K562 (cell line): ENCODE results near the gene HSFX3. TPM values are rescaled to one million over a fixed set of nuclear protein-coding genes. Genes with fewer than 3 reads are reported as not detected.
A peak's percentile ranks its signal among the peaks of the same experiment; 100 is the strongest.
"Not testable (repeated sequence)": the region's sequence is repeated elsewhere in the genome, so short reads cannot be mapped to it uniquely, and the experiment has no call there.

Experiments
- ATAC-seq: fragments of 200-7000 bp; cut with Tn5 transposase; 3 replicates; pipeline ENCODE4 v1.9.1; 2020; ENCODE audit warnings: moderate library complexity
- BruUV-seq: library from RNA; stranded (reverse); fragments of 400-500 nt; replicated peaks from 2 replicates; lab custom pipeline; 2021; lab: Mats Ljungman, UMichigan
- CTCF ChIA-PET: fragments of 300-600 bp; formaldehyde crosslinking; extraction: SDS; loops from one replicate; lab custom pipeline; 2021; ENCODE audit warnings: low intra/inter-chr PET ratio; lab: Yijun Ruan, JAX
- POLR2A ChIA-PET: fragments of 300-600, 350-650 bp; sonication (Branson Sonifier 250); formaldehyde crosslinking; extraction: SDS; loops from one replicate; lab custom pipeline; 2021; ENCODE audit warnings: antibody characterized with exemption, inconsistent platforms; lab: Yijun Ruan, JAX
- DNase-seq, 4 experiments: peaks; one replicate each; pipeline versions ENCODE4 v3.0.0 to v3.0.0-alpha.2; 2011 to 2018; ENCODE audit warnings: low spot score in 3 of 4, mixed read lengths in 3 of 4; ENCODE audit errors: extremely low read depth in 1 of 4
- FAIRE-seq: peaks from 2 replicates; lab custom pipeline; 2011; peaks lifted over from hg19 to GRCh38; lab: Jason Lieb, UNC
- H2AFZ ChIP-seq: 2 replicates; pipeline ENCODE4 v1.6.0; 2011; ENCODE audit warnings: low read depth, low read length, control low read depth, inconsistent platforms
- H3K27ac ChIP-seq: fragments of 200-600 bp; 3 replicates; pipeline ENCODE4 v1.8.0; 2011; ENCODE audit warnings: low read depth, mild to moderate bottlenecking, control low read depth, inconsistent platforms, low read length, moderate library complexity, mixed read lengths; ENCODE audit errors: extremely low read depth
- H3K27me3 ChIP-seq, 2 experiments: fragments of 300-600 bp in 1 of 2; 2 replicates in 1 of 2; 3 replicates in 1 of 2; pipeline versions ENCODE4 v1.6.0 to v1.8.0; 2011; ENCODE audit warnings: inconsistent platforms in 2 of 2, low read length in 2 of 2, mild to moderate bottlenecking in 1 of 2, mixed read lengths in 1 of 2, moderate library complexity in 1 of 2; ENCODE audit not compliant: control insufficient read depth in 2 of 2, insufficient read depth in 2 of 2
- H3K36me3 ChIP-seq: fragments of 300-600 bp; 3 replicates; pipeline ENCODE4 v1.8.0; 2011; ENCODE audit warnings: mild to moderate bottlenecking, low read length, inconsistent platforms; ENCODE audit not compliant: control insufficient read depth, insufficient read depth
- H3K4me1 ChIP-seq, 2 experiments: fragments of 200-600 bp in 1 of 2; replicated peaks in 1 of 2; 2 replicates in 1 of 2; 3 replicates in 1 of 2; pipeline versions ENCODE4 v1.5.1 to v1.8.0; 2011; ENCODE audit warnings: inconsistent platforms in 2 of 2, low read length in 2 of 2, mild to moderate bottlenecking in 1 of 2, mixed read lengths in 1 of 2, moderate library complexity in 1 of 2; ENCODE audit not compliant: control insufficient read depth in 2 of 2, insufficient read depth in 2 of 2
- H3K4me2 ChIP-seq: 2 replicates; pipeline ENCODE4 v1.6.1; 2011; ENCODE audit warnings: low read length, control low read depth, inconsistent platforms, mixed read lengths; ENCODE audit not compliant: insufficient read depth
- H3K4me3 ChIP-seq: fragments of 200-600 bp; sonication (generic), shearing (Covaris generic); 2 replicates; pipeline ENCODE4 v1.5.1; 2016; ENCODE audit warnings: control low read depth, inconsistent platforms
- H3K79me2 ChIP-seq: fragments of 200-600 bp; 3 replicates; pipeline ENCODE4 v1.8.0; 2011; ENCODE audit warnings: low read length, inconsistent platforms; ENCODE audit not compliant: control insufficient read depth, insufficient read depth
- H3K9ac ChIP-seq, 2 experiments: 2 replicates each; pipeline versions ENCODE4 v1.6.0 to v1.6.1; 2011; ENCODE audit warnings: low read depth in 2 of 2, low read length in 2 of 2, control low read depth in 1 of 2, inconsistent platforms in 1 of 2, mild to moderate bottlenecking in 1 of 2, mixed read lengths in 1 of 2; ENCODE audit not compliant: insufficient read depth in 1 of 2
- H3K9me1 ChIP-seq: one replicate; pipeline ENCODE4 v1.6.0; 2011; ENCODE audit warnings: inconsistent platforms, mild to moderate bottlenecking, low read length, moderate library complexity; ENCODE audit not compliant: control insufficient read depth, insufficient read depth
- H3K9me3 ChIP-seq: replicated peaks from 2 replicates; pipeline ENCODE4 v1.5.1; 2011; ENCODE audit warnings: low read depth, low read length, inconsistent platforms; ENCODE audit not compliant: control insufficient read depth, insufficient read depth
- H4K20me1 ChIP-seq: replicated peaks from 2 replicates; pipeline ENCODE4 v1.6.1; 2011; ENCODE audit warnings: low read length, inconsistent platforms, mixed read lengths; ENCODE audit not compliant: control insufficient read depth, insufficient read depth
- WGBS: fragments of 100-300 bp; shearing (Covaris generic); methylation state at CpG from one replicate; pipeline ENCODE4 v1.1.6; 2016; ENCODE audit warnings: low coverage, mixed read lengths; ENCODE audit not compliant: insufficient coverage; ENCODE audit errors: missing lambda C conversion rate; 5-methylcytosine and 5-hydroxymethylcytosine counted together
- in situ Hi-C: fragments of 300-500 bp; cut with MboI; formaldehyde crosslinking; loops from 4 replicates; pipeline ENCODE4 v1.15.0; 2018; ENCODE audit warnings: inconsistent platforms, mixed read lengths
- intact Hi-C: fragments of 100-400 bp; cut with micrococcal nuclease; formaldehyde crosslinking; loops from 2 replicates; pipeline ENCODE4 v1.14.2; 2022
- polyA plus RNA-seq, 8 experiments: library from polyadenylated mRNA; depleted of rRNA in 4 of 8; stranded (reverse) in 5 of 8; unstranded in 3 of 8; fragments of >200 nt; fragmentation: Nextera tagmentation in 2 of 8; fragmentation: Illumina TruSeq in 1 of 8; extraction: Ambion mirVana in 2 of 8; extraction: Trizol in 1 of 8; gene quantifications; 2 replicates each; pipeline versions ENCODE4 v1.2.1 to v1.2.3, GENCODE V29; 2011 to 2014; ENCODE audit warnings: inconsistent platforms in 1 of 8, missing spikeins in 1 of 8
- total RNA-seq, 7 experiments: library from RNA; depleted of rRNA in 6 of 7; stranded (reverse); fragments of >200 nt in 6 of 7; fragmentation: Illumina TruSeq in 2 of 7; extraction: Trizol in 2 of 7; gene quantifications; 2 replicates each; pipeline versions ENCODE4 v1.2.1 to v1.2.3, GENCODE V29; 2011 to 2021; ENCODE audit warnings: low replicate concordance in 1 of 7

The HSFX3 gene
- total and polyA plus RNA-seq, 9 of the 15 experiments (the other 6 are each of a cell fraction or from before 2014, with no cell fraction given): 0.08 to 0.10 TPM; not detected in 7

- H3K79me2 ChIP-seq, BruUV-seq, H3K9me3 ChIP-seq, DNase-seq, H2AFZ ChIP-seq, H3K4me3 ChIP-seq, ATAC-seq, POLR2A ChIA-PET, H3K4me2 ChIP-seq, CTCF ChIA-PET, H4K20me1 ChIP-seq, FAIRE-seq, in situ Hi-C loops, H3K27me3 ChIP-seq, H3K9me1 ChIP-seq, H3K36me3 ChIP-seq, intact Hi-C loops, H3K27ac ChIP-seq: not testable (repeated sequence)
- 82% methylated on average over 3 of the region's 13 CpGs for WGBS
- Histone ChIP-seq H3K9ac (peak overlapping the region in 1 of 2 experiments; percentile 45; a peak in 1 of 4 replicates), H3K4me1 (peaks cover 0 to 12% of the 10 kb centered on the region in 2 experiments; a peak in 3 of 5 replicates)
Measured at GRCh38 chrX:149526318-149527033, 23.2 kb downstream of the HSFX3 start.

- H3K27me3 ChIP-seq, H2AFZ ChIP-seq, BruUV-seq, H3K9me3 ChIP-seq, H4K20me1 ChIP-seq, H3K36me3 ChIP-seq, H3K27ac ChIP-seq, H3K9me1 ChIP-seq, ATAC-seq, FAIRE-seq, intact Hi-C loops, H3K4me3 ChIP-seq, CTCF ChIA-PET, H3K4me2 ChIP-seq, in situ Hi-C loops, H3K79me2 ChIP-seq, H3K9ac ChIP-seq, POLR2A ChIA-PET, DNase-seq: not testable (repeated sequence)
- WGBS: 67% methylated on average over 3 of the region's 5 CpGs
- peaks cover 0 to 12% of the 10 kb centered on the region in 2 experiments; a peak in 3 of 5 replicates for H3K4me1 ChIP-seq
Measured at GRCh38 chrX:149525903-149526302, 23.8 kb downstream of the HSFX3 start.
